ENCODE measurements around the gene SYPL2.

Gene SYPL2

DNA sequence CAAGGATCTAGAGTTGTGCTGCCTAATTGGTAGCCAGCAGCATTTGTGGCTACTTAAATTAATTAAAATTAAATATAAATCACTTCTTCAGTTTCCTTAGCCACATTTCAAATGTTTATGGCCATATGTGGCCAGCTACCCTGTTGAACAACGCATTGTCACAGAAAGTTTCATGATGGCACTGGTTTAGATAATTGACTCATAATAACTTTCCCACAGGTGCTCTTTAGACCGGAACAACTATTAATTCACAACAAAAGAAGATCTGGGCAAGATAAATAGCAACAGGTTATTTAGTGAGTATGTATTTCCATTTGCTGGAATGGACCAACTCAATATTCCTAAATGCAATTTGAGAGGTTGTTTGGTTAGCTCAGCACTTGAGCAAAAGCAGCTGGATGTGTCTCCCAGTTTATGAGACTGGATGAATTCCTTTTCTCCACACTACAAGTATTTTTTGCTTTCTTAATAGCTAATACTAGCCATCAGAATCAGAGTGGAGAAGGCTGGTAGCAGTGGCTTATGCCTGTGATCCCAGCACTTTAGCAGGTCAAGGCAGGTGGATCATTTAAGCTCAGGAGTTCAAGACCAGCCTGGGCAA is 46.9 kb downstream of the SYPL2 start:
- DNase-seq (ENCODE audit: low read depth in 2 of 3, low spot score in 2 of 3): no peak

DNA sequence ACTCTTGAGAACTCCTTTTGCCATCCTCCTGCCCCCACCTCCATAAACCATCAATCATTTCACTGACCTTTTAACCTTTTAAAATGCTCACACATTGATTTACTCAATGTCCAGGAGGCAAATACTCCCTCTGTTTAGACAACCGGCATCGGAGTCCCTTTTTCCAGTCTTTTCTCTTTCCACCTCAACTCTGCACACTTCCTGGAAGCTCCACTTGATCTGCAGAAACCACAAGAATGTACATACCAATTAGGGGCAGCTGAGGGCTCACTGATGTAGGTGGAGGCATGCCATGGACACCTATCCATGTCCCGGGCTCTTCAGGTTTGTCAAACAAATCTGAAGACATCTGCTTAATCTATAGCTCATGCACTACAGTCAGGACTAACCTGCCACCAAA is 48.5 kb downstream of the SYPL2 start:
- no peak for DNase-seq (ENCODE audit: low read depth in 2 of 3, low spot score in 2 of 3)

DNA sequence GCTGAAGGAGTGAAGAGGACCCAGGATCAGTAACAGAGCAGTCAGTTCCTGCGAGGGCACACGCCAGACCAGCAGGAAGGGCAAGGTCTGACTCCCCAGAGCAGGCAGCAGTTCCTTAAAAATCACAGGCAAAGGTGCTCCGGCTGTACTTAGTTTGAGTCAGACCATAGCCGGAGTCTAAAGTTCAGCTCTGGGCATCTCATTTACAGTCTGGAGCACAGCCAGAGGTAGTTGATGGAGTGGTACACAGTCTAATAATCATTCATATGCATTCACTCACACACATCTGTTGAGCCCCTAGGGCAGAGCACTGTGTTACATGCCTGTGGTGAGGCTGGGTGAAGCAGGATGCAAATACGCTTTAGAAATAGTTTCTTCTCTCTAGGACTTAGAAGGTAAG is 50.5 kb downstream of the SYPL2 start:
- DNase-seq (ENCODE audit: low read depth in 2 of 3, low spot score in 2 of 3): no peak

DNA sequence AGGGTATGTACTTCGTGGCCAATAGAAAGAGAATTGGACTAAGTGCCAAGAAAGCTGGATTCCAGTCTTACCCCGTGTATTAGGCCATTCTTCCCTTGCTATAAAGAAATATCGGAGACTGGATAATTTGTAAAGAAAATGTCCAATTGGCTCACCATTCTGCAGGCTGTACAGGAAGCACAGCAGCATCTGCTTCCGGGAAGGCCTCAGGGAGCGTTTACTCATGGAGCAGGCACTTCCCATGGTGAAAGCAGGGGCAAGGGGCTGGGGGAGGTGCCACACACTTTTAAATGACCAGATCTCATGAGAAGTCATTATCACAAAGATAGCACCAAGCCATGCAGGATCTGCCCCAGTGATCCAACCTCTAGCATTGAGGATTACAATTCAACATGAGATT is 51.0 kb downstream of the SYPL2 start:
- DNase-seq (ENCODE audit: low read depth in 2 of 3, low spot score in 2 of 3): no peak

DNA sequence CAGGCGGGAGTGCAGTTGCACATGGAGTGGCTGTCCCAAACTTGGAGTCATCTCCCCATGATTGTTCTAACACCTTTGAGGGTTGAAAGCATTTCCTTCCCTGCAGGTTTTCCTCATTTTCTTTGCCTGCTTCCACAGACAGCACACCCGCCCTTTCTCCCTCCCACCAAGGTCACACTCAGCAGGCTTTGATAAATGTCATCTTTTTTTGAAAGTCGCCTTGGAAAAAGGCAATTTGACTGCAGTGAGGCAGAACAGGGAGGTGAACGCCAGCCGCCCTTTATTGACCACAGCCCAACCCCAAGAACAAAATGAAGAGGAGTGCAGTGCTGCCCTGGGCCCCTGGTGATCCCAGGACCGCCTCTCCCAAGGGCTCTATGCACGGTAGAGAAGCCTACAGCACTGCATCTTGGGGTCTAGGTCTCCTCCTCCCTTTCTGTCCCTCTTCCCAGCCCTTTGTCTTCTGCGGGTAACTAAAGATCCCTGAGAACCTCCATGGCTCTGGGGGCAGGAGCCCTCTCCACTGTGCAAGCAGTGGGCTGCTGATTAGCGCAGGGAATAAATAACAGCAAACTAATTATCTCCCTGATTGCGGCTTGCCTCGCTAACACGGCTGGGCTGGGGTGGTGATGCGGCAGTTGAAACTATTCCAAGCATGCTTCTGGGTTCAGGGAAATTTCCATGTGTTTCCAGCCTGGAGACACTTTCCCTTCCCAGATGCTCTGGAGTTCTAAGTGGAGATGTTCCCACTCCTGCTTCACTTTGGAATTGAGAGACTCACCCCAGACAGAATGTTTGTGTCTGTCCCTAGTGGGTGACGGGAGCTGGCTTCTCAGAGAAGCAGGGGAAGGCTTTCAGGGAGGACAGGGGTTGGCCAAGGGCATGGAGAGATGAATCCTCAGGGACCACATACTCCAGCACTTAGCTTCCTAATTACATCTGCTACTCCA is 54.9 kb downstream of the SYPL2 start:
- no peak for DNase-seq (ENCODE audit: low read depth in 2 of 3, low spot score in 2 of 3)

DNA sequence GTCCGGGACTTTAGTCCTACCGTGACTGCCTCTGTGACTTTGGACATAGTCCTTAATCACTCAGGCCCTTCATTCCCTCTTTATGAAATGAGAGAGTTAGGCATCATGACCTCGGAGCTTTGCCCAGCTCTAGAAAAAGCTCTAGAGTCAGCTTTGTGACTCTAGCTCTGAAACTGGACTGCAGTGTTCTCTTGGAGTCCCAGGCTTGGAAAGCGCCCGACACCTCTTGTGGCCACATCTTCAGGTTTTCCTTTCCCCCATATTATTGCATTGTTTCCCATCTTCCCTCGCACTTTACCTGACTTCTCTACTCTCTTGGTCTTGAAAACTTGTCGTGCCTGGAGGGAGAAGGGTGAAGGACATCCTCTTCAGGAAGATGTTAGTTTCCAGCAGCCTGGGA is 55.7 kb downstream of the SYPL2 start:
- no peak for DNase-seq (ENCODE audit: low read depth in 2 of 3, low spot score in 2 of 3)

DNA sequence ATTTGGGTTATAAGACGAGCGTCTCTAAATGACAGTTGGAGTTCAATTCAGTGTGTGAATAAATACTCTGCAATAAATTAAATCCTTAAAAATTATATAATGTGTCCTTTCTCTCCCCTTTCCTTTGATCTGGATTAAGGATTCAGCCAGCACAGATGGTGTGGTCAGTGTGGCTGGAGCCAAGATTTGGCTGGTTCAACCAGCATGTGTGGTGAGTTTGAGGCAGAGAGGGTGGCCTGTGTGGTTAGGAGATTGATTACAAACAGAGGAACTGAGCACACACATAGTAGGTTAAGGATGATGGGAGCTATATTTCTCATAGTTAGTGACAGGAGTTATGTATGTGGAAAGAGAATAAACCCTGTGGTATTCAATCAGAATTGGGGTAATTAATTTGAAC is 57.4 kb downstream of the SYPL2 start:
- no peak for DNase-seq (ENCODE audit: low read depth in 2 of 3, low spot score in 2 of 3)

DNA sequence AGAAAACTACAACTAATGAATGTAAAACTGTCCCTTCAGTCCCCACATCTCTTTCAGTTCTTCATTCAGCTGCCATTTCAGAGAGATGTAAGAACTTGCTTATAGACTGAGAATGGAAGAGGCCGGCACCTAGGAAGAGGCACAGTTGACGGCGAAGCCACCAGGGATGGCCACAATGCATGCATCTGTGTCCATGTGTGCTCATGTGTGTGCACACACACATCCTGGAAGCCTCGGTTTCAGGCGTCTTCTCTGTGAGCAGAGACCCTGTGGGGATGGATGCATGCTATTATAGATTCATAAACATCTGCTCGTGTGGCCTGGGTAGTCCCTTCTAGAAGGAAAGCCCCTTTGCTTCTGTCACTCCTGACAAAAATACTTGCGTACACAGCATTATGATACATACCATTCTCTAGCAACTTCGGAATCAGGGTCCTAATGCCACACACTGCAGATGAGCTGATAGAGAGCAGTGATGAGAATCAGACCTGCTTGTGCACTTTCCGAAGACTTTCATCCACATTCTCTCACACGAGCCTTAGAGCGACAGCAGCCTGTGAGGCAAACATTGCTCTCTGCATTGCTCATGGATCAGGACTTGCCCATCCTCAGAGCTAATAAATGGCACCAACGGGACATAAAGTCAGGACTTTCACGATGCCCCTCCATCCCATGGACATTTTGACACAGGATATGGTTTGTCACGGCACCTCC is 60.9 kb downstream of the SYPL2 start:
- no peak for DNase-seq (ENCODE audit: low read depth in 2 of 3, low spot score in 2 of 3)

DNA sequence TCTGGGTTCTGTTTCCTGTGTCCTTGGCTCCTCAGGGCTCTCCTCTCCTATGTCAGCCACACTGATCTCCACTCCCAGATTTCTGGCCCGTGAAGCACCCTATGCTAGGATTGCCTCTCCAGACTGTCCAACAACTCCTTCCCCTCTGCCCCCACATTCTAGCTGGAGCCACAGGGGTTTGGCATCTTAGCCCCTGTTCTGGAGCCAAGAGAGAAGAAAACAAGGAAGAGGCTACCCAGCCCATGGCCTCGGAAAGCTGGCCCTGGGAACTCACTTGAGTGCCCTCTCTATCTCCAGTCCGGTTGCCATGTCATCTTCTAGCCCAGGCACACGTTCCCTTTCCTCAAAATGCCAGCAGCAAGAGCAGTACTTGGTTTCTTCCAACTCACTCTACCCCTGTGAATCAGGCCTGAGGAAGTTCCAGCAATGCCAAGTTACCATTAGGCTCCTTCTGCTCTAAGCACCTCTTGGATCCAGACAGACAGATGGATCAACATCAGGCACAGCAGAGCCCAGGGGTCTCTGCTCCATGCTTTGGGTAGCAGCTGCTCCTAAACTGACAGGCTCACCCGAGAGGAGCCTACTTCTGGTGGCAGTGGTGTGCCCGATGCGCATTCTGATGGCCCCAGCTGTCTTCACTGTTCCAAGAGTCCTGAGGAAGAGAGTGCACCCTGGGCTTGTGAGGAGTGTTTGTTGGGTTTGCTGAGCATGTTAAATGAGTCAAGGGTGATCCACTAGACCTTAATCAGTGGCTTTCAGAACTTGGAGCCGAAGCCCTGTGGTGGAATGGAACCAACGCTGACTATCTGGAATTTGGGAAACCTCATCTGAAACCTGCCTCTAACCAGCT is 61.7 kb downstream of the SYPL2 start:
- no peak for DNase-seq (ENCODE audit: low read depth in 2 of 3, low spot score in 2 of 3)

DNA sequence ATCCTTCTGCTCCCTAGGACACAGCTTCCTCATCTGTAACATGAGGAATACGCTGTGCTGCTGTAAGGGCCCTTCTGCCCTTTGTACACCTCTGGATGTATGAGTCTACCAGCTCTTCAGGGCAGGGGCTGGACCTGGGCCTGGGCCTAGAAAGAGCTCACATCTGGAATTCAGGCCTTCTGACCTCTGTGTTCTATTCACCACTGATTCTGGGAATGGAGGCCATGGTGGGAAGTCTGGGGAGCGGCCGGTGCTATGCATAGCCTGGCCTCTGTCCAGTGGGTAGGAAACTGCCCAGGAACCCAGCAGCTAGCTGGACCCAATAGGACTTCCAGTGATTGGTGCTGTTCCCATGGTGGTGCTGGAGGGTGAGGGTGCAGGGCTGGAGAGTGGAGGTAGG is 62.4 kb downstream of the SYPL2 start:
- no peak for DNase-seq (ENCODE audit: low read depth in 2 of 3, low spot score in 2 of 3)

DNA sequence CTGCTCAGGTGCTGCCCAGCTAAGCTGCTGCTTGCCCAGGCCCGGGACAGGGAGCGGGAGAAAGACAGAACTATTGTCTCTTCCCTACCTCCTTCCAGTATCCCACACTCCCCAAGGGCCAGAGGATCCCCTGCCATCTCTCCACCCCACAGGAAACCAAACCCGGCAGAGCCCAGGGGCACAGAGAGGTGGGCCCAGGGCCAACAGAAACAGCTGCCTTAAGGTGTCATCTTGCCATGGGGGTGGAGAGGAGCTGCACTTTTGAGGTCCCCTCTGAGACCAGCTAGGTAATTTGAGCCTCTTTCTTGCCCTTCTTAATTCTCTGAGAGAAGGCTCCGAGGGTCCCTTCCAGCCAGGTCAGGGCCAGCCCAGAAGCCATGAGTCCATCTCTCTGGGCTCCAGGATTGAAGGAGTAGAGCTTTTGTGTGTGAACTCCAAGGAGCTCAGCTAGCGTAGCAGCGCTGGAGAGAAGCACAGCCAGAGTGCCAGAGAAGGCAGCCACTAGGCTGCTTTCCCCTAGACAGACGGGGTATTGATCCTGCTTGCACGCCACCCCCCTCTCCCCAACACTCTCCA is 63.6 kb downstream of the SYPL2 start:
- no peak for DNase-seq (ENCODE audit: low read depth in 2 of 3, low spot score in 2 of 3)

DNA sequence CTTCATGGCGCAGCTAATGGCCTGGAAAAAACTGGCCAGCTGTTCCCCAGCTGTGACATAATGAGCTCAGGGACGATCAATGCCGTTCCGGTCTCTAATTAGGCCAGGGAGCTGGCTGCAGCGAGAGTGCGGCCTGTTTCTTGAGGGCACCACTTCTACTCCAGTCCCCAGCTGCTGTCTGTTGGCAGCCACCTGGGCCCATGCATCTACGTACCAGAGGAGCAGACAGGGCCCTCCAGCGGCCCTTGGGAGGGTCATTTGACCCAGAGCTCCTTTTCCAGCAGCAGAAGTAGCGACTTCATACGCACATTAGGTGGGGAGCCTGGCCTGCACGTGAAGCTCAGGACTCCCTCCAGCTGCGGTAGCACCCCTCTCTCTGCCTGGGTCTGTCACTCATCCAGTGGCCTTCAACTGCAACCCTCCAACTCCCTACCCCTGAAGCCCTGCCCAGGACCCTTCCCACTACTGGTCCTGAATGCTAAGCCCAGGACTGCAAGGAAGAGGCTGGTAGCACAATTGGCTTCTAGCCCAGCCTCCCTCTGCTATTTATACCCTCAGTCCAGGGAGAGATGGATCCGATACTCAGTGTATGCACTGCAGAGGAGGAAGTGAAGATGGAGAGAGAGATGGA is 64.2 kb downstream of the SYPL2 start:
- DNase-seq (ENCODE audit: low read depth in 2 of 3, low spot score in 2 of 3): no peak

DNA sequence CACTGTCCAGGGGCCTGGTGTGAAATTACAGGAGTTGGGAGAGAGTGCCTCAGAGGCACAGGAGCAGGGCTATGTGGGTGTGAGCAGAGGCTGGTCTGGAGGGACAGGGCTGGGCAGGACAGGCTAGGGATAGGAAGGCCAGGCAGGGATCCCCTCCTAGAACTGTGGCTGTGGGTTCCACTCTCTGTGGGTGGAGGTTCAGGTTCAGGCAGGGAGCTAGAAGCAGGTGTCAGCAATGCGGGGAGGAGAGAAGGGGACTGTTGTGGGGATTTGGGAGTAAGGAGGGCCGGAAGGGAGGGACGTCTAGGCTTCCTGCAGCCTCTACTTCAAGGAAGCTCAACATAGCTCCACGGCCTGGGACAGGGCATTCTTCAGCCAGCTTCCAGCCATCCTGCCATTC is 65.0 kb downstream of the SYPL2 start:
- no peak for DNase-seq (ENCODE audit: low read depth in 2 of 3, low spot score in 2 of 3)

All from activated CD8-positive, alpha-beta memory T cell treated with anti-CD3 and anti-CD28 coated beads for 48 hours (primary cell).